GM18505 (cell line): Measurements from ENCODE around the gene LTC4S.

Experiments
- ATAC-seq: cut with Tn5 transposase; IDR thresholded peaks from one replicate; pipeline ENCODE4 v1.9.1; 2021; ENCODE audit not compliant: unreplicated experiment
- POLR2A ChIP-seq: IDR thresholded peaks from 4 replicates; pipeline ENCODE4 v1.6.1; 2011; ENCODE audit warnings: borderline replicate concordance; ENCODE audit not compliant: insufficient read depth, insufficient read length; ENCODE audit errors: extremely low read depth

The LTC4S gene

DNA sequence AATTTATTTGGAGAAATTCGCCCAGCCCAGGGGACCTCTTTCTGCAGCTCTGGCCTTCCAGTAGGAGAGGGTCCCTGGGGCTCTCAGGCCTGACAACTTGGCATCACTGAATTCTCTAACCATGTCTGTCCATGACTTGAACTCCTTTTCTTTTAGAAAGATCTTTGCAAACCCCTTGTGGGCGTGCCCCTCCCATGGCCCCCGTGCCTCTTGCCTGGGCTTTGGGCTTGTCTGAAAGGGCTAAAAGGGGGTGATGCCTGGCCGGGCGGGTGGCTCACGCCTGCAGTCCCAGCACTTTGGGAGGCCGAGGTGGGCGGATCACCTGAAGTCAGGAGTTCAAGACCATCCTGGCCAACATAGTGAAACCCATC is 23.7 kb downstream of the LTC4S start:
- no peak for TF ChIP-seq POLR2A

DNA sequence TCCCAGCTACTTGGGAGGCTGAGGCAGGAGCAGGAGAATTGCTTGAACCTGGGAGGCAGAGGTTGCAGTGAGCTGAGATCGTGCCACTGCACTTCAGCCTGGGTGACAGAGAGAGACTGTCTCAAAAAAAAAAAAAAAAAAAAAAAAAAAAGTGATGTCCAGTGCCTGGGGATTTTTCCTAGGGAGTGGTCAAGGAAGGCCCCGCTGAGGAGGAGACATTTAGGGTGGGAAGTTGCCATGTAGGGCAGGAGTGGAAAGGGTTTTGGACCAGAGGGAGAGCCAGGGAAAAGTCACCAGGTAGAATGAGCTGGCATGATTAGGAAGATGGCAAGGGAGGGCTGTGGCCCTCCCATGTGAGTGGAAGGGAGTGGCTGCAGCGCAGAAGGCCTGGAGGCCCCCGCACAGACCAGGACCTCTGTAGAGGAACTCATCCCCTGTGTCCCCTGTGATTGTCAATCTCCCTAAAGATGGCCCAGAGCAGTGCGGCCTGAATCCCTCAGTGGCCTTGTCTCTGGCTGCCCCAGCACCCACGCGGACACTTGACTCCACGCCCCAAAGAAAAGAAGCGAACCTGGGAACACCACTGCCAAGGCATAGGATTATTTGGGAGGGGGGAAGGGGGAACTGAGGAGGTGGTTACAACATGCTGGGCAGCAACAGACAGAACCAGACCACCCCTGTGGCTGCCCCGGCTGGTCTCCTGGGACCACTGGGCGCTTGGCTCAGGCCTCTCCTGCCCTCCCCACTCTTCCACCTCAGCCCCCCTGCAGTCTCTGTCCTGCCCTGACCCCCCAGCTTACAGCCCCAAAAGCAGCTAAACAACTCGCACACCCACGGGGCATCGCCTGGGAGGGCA is 24.3 kb downstream of the LTC4S start:
- TF ChIP-seq POLR2A = no peak
- no peak for ATAC-seq

More for the DNA sequence above, 23.7 kb downstream of the LTC4S start:
- no peak for ATAC-seq

DNA sequence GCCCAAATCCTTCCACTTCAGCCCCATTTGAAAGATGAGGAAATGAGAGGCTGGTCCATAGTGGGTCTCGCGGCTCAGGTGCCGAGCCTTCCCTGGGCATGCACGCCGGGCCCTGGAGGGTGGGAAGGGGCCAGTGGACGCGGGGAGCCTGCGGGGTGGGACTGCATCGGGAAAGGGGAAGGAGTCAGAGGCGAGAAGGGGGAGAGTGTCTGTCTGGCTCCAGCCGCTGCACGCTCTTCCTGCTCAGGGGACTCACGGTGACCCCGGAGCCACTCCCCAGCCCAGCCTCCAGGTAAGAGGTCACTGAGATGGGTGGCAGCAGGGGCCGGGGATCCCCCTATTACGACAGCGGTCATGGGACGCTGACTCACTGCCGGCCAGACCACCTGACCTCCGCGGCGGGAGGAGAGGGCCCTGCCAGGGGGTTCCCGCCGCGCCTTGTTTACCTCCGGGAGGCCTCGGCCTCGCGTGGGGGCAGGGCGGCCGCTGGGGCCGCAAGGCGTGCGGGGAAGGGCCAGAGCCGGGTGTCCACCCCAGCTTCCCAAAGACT is 25.0 kb downstream of the LTC4S start:
- peak; percentile 61 for TF ChIP-seq POLR2A
- ATAC-seq = peak; percentile 53

DNA sequence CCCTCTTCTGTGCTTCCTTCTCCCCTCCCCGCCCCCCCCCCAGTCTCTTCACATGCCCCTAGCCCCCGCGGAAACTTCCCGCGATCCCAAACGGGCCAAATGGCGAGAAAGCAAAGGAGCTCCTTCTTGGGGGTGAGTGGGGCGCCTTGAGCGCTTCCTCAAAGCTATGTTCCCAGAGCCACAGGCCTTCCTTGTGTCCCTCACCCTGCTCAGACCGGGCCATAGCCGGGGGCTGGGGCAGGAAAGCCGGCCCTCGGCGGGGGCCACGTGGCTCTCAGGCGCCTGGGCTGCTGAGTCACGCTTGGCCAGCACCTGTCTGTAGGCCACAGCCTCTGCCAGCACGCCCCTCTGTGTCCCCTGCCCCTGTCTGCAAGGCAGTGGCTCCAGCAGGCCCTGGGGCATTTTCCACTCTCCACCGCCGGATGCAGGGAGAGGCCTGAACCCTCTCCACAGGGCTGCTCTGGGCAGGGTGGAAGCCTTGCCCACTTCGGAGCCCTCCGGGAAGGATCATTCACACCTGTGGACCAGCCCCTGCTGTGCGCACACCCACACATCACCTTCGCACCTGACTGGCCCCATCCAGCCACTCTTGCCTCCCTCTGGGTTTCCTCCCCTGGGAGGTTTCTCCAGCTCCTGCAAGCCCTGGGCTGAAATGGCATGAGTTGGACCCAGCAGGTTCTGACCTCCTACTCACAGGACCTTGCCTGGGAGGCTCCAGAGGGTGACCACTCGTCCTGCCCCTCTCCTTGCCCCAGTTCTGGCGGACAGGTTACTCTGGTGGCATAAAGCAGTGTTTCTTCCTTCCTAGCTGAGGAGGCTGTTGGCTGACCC is 25.7 kb downstream of the LTC4S start:
- ATAC-seq = no peak
- TF ChIP-seq POLR2A = peak; percentile 17

DNA sequence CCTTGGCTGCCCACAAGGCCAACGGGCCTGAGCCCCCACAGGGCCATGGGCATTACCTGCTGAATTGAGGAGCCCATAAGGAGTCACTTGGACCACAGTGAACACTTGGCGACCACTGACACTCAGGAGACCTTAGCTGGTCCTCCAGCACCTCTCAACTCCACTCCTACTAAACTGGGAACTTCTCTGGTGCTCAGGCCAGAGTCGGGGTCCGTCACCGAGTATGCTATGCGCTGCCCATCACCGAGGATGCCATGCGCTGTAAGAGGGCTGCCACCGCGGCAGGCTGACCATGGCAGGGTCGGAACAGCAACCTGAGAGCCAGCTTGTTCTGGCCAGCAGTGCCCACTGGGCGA is 26.3 kb downstream of the LTC4S start:
- no peak for ATAC-seq
- TF ChIP-seq POLR2A = no peak

DNA sequence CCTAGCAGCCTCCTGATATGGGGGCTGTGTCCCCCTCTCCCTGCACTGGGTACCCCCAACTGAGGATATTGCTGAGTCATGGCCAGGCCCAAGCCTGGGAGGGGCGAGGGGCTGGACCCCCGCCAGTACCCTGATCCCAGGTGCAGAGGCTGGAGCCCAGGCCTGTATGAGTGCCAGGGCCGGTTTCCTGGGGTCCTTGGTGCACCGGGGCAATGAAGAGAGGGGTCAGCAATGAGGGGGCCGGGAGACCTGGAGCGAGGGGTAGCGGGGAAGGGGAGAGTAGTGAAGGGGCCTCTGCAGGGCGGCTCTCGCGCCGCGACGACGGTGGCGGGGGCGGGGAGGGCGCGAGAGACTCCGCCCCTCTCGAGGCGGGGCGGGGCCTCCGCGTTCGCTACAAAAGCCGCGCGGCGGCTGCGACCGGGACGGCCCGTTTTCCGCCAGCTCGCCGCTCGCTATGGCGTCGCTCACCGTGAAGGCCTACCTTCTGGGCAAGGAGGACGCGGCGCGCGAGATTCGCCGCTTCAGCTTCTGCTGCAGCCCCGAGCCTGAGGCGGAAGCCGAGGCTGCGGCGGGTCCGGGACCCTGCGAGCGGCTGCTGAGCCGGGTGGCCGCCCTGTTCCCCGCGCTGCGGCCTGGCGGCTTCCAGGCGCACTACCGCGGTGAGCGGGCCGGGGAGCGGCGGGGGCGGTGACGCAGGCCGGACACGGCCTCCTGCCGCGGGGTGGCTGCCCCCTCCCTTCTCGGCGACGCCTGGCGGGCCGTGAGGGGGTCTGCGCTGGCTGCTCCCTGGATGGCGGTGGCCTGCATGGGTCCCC is 26.9 kb downstream of the LTC4S start, which contains the start of gene SQSTM1:
Gene SQSTM1 (plus strand): TSS at position 423 of the 815 bp plus-strand sequence. CDS start 32 bp downstream, at position 455.
- ATAC-seq = peak; percentile 40
- peak; percentile 99 for TF ChIP-seq POLR2A

DNA sequence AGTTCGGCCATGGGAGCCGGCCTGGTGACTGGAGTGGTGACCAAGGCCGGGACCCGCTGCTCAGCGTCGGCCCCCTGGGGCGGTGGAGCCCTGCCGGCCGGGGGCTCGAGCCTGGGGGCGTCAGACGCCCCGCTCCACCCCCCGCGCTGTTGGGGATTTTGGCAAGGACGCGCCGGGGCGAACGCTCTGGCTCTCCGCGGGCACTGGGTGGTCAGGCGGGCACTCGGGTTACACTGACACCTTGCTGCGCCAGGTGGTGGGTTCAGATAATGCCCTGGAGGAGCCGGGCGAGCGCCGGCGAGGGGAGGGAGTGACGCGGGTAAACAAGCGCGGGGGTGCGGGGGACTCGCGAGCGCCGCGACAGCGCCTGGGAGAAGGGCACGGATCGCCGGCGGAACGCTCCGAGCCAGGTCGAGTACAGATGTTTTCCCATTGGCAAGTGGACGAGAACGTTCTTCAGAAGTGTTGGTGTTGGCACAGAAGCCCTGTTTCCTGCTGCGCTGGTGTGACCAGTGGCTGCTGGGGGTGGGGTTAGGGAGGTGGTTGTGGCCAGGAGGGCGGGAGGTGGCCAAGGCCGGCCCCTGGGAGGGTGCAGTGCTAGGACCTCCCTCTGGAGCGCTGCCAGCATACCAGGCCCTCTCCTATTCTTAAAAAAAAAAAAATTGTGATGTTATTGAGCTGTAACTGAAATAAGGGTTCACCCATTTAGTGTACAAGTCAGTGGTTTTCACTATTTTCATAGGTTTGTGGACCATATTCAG is 27.7 kb downstream of the LTC4S start:
- peak; percentile 38 for ATAC-seq
- peak; percentile 61 for TF ChIP-seq POLR2A

DNA sequence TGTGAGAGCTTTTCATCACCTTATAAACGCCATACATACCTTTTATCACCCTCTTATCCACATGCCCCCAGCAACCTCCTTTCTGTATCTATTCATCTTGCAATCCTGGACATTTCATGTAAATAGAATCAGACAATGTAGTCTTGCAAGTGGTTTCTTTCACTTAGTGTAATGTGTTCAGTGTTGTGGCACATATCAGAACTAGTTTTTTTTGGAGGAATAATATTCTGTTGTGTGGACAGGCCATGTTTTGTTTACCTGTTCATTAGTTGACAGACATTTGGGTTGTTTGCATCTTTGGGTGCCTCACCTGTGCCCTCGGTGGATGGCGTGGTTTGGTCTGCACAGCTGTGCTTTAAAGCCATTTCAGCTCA is 28.3 kb downstream of the LTC4S start:
- ATAC-seq = no peak
- no peak for TF ChIP-seq POLR2A

DNA sequence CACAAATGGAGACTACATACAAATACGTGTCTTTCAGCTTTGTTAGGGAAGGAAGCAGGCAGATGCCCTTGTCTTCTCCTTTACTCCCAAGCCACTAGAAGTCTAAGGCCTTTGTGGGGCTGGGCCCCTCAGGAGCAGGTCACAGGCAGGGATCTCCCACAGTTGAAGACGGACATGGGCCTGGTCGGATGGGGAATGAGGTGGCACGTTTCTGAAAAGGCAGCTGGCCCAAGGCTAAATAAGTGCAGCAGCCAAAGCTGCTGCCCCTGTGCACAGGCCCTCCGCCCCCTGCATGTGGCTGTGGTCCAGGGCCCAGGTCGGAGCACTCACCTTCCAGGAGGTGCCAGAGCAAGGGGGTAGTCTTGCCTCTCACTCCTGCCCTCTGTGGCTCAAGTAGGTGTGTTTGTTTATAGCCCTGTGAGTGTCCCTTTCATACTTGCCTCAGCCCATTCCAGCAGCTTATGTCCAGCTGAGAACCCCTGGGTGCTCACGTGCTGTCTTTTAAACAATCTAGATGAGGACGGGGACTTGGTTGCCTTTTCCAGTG is 28.7 kb downstream of the LTC4S start:
- no peak for TF ChIP-seq POLR2A
- no peak for ATAC-seq

DNA sequence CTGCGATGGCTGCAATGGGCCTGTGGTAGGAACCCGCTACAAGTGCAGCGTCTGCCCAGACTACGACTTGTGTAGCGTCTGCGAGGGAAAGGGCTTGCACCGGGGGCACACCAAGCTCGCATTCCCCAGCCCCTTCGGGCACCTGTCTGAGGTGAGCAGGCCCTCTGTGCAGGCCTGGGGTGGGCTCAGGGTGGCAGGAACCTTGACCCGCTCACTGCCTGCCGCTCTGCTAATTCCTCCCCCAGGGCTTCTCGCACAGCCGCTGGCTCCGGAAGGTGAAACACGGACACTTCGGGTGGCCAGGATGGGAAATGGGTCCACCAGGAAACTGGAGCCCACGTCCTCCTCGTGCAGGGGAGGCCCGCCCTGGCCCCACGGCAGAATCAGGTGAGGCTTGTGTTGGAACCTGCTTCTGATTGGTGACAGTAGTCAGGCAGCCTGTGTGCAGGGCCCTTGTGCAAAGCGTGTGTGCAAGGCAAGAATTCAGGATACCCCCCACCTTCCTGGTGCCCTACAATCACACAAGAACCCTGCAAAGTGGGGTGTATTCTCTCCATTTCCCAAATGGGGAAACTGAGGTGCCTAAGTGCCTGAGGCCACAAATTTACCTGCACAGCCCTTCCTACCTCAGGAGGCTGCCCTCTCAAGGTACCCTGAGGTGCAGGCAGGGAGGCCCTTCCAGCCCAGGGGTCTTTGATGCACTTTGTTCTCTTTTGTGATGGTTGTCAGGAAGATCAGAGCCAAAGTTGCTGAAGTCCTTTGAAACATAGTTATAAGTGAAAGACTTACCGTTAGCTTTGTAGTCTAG is 30.4 kb downstream of the LTC4S start:
- TF ChIP-seq POLR2A = no peak
- ATAC-seq = no peak

DNA sequence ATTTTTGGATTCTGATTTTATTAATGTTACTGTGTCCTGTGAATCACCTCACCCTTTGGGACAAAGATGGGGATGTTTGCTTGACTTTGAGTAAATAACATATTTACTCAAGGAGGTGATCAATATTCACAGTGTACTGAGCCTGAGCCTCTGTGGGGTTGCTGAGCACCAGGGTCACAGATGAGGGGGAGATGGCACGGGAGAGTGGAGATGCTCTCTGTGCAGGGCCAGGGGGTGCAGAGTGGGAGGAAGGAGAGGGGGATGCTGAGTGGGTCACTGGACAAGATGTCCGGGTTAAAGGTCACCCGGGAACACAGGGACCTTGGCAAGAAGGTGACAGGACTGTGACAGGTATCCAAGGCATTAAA is 30.9 kb downstream of the LTC4S start:
- ATAC-seq = no peak

DNA sequence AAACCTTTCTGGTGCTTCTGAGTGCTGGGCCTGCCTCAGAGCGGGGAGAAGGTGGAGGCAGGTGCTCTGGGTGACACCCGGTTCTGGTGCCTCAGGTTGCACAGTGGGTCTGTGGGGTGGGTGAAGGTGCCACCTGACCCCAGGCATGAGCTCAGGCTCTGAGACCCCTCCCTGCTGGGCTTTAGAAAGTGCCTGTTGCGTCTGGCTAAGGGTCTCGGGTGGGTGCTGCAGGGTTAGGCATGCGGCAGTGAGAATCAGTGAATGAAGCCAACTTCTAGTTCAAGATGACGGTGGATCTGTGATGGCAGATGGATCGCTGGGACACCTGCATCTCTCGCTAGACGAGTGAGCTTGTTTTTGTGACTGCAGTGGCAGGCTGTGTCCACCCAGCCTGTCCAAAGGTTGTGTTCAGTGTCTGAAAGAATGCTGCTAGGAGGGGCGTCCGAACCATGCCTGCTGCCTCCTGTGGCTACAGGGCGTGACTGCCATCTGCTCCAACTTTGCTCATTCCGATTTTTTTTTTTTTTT is 31.9 kb downstream of the LTC4S start:
- no peak for TF ChIP-seq POLR2A
- no peak for ATAC-seq

More for the DNA sequence above, 30.9 kb downstream of the LTC4S start:
- no peak for TF ChIP-seq POLR2A

DNA sequence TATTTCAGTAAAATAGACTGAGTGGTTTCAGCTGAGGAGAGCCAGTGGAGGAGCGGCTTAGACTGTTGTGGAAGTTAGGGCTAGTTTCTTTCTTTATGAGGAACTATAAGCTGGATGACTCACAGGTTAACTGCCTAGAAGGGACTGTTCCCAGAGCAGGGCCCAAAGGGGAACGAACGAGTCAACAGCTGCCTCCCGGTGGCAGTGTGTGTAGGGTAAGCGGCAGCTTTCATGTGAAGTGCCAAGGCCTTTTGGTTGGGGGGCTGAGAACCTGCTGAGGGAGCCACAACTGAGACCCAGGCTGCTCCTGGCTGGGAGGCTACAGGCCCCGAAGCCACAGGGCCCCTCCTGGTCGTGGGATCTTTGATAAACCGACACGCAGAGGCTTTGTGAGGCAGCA is 33.9 kb downstream of the LTC4S start:
- TF ChIP-seq POLR2A = no peak
- ATAC-seq = no peak
